GM21381 (cell line): ENCODE results near the gene PDE2A.
A peak's percentile ranks its signal among the peaks of the same experiment; 100 is the strongest.

Experiments
- ATAC-seq: cut with Tn5 transposase; IDR thresholded peaks from one replicate; pipeline ENCODE4 v1.9.1; 2021; ENCODE audit warnings: mild to moderate bottlenecking, moderate library complexity; ENCODE audit not compliant: unreplicated experiment

The PDE2A gene

DNA sequence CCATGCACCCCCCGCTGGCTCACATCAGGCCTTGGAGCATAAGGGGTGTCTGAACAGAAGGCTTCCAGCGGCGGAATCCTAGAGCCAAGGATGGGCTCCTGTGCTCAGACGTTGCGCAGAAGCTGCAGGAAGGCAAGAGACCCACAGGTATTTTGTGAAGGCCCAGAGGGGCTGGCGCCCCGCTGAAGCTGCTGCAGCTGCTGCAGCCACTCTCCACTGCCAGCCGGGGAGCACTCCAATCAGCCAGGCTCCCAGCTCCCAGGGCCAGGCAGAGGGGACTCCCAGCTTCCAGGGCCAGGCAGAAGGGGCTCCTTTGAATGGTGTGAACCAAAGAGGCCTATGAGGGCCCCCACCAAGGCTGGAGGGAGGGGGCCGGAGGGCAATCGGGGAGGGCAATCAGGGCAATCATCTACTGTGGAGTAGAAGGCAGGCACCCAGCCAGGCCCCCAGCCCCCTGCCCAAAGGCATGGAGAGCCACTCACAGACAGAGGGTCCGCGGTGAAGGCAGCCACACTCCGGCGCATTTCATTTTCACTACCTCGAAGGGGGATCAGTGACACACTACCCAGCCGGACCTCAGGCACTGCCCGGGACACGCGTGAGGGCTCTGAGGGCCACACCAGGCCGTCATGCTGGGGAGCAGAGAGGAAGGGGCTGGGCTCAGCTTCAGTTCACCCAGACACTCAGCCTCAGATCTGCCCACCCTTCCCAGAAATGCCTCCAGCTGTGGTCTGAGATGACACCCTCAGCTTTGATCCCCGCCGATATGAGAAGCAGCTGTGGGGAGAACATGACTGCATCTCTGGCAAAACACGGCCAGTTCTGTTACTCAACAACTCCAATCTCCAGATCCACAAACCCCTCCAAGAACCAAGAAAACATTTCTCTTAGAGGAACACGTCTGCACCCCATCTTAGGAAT, 11.6 kb upstream of the PDE2A start:
- ATAC-seq: no peak

- ATAC-seq: no peak
These were observed 10.2 kb upstream of the PDE2A start for GRCh38 chr11:72684236-72684912.

GRCh38 chr11:72683782-72684200, 9.6 kb upstream of the PDE2A start:
- no peak for ATAC-seq

DNA sequence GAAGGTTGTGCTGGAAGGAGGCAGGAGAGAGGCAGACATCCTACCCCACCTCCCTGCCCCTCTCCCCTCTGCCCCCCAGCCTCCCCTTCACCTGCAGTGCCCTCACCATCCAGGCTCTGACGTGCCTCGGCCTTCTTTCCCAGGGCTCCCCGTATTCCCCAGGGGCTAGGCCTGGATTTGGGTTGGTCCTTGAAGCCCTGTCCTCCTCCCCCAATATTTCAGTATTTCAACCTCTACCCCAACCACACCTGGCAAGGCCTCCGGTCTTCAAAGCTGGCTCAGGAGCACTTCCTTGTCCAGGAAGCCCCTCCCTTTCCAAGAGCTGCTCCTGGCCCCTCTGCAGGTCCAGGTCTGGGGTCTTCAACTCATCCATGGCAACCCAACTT, 8.6 kb upstream of the PDE2A start:
- ATAC-seq: no peak

DNA sequence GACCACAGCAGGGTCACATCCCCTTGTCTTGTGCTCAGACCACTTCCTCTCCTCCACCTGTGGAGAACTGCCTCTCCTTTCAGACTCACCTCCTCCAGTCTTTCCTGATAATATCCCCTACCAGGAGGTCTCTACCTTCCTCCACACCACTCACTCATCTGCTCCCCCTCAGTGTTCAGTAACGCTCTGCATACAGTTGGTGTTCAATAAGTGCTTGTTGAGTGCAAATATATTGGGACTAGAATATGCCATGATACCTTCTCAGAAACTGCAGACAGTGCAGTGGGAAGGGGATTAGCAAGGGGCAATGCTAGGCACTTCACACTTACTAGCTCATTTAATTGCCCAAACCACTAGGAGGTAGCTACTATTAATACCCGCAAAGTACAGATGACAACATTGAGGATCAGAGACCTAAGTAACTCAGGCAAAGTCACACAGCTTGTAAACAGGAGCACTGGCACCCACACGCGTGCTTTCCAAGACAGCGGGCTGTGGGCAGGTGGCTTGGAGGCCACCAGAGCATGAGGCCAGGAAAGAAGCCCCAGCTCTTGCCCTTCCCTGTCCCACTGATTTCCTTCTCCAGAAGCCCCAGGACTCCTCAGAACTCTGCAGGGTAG, 8.1 kb upstream of the PDE2A start:
- no peak for ATAC-seq

GRCh38 chr11:72681226-72682153, 7.3 kb upstream of the PDE2A start:
- no peak for ATAC-seq

GRCh38 chr11:72680624-72681158, 6.5 kb upstream of the PDE2A start:
- no peak for ATAC-seq

DNA sequence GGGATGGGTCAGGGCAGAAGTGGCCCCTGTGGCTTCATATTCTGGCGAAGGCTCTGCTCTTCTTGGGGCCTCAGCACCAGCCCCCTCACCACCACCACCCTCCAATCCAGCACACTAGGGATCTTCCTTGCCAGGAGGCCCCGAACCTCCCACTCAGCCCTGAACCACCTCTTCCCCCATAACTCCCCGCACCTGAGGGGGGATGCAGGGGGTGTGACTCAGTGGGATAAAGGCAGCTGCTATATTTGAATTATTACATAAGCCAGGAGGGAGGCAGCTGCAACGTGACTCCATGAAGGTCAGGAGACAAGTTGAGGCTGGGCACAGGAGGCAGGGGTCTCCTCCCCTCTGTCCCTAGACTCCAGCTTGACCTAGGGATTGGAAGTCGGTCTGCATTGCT, 5.6 kb upstream of the PDE2A start:
- ATAC-seq: no peak

DNA sequence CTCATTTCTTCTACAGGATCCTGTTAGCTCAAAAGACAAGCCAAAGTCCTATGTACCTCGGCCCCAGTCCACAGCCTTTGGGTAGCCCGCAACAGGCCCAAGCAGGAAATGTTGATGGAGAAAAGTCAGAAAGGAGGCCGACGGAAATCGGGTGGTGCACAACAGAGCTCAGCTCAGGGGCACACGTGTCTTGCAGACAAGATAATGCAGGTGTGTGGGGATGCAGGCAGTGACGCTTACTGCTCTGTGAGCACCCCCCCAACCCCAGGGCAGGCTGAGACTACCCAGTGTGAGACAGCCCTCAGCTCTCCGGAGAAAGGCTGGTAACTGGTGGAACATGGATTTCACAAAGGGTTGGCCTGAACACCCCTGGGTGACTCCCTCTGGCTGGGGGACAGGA, 4.3 kb upstream of the PDE2A start:
- ATAC-seq: no peak

DNA sequence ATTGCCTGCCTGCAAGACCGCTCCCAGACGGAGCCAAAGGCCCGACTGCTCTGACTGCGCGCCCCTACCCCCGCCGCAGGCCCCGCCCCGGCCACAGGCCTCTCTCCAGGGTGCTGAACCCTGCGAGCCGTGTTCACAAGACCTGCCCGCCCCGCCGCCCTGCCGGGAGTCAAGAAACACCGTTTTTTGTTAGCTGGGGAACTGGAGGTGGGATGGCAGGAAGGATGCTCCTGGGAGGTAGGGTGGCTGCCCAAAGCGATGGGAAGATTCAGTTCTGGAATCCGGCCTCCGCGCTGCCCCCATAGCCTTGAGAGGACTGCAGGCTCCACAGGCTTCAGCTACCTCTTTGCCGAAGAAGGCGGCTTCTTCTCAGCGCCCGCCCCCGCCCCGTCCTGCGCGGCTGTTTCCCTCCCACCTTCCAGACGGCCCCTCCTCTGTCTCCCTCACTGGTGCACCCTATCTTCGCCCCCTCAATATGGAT, 2.7 kb upstream of the PDE2A start:
- ATAC-seq: no peak

DNA sequence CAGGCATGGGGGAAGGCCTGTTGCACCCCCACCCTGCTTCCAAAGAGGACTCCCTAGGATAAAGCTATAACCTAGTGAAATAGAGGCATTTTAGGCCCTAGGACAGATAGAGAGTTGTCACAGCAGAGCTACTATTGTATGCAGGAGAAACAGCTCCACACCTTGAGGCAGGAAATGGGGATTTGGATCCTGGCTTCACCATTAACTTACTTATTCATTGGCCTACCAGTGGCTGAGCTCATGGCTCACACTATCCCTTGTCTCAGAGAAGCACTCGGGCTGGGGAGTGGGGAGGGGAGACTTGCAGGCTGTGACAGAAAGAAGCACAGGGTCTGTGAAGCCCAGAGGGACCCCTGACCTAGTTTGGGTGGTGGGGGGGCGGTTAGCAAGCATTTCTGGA, 999 bp upstream of the PDE2A start:
- no peak for ATAC-seq

GRCh38 chr11:72673284-72673942, 809 bp downstream of the PDE2A start:
- no peak for ATAC-seq

DNA sequence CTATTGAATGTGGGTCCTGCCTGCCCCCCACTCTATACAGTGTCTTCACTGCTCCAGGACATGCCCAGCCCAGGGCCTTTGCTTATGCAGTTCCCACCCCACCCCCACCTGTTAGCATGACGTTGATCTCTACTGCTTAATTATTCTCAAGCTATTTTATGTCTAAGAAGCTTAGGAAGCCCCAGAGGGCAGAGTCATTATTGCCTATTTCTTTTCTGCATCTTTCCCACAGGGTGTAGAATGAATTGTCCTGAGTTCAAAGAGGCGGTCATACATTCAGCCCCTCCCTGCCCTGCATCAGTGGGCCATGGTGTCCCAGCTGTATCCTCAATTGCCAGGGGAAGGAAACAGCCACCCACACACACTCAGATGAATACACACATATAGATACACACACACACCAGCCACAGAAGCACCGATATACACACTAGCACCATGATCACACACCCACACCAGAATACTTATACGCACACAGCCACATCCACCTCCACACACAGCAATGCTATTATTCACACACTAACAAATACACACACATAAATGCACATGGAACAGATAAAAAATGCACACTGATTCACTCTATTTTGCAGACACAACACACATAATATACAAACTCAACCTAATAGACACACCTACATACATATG, 1.5 kb downstream of the PDE2A start:
- no peak for ATAC-seq

DNA sequence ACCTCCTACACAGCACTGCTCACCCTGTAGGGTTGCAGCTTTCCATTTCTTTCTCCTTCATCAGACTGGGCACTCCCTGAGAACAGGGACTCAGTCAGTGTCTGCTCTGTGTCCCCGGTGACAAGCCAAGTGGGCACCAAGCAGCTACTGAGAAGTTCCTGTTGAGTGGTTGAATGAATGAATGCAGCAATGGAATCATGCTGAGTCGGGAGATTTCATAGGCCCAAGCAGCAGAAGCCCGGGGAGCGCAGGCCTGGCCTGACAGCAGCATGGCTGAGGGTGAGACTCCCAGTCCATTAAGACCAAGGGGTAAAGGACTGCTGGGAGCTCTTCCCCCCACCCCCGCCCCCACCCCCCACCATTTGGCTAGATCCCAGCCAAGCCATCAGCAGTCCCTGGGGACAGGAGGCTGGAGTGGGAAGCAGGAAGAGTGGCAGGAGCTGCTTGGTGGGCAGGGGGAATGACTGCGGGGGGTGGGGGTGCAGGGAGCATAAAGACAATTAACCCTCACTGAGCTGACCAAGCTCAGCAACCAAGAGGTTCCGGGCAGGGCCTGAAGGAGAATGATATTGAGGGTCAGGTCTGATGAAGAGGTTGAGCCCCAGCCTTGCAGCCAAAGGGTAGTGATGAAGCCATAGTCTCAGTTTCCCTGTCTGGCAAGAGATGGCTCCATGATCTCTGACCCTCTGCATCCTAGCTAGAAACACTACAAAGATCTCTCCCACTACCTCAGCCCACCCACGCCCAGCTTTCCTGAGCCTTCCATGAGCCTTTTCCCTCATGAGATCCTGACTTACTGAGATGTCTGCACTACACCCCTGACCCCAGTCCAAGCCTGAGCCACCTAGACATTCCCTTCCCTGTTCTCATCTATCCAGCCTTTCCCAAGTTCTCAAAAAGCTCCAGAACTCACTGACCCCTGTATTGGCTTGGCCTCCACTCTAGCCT, 2.8 kb downstream of the PDE2A start:
- ATAC-seq: no peak

- no peak for ATAC-seq
These were observed 4.2 kb downstream of the PDE2A start for GRCh38 chr11:72670041-72670440.

GRCh38 chr11:72669527-72669926, 4.7 kb downstream of the PDE2A start:
- ATAC-seq: no peak

DNA sequence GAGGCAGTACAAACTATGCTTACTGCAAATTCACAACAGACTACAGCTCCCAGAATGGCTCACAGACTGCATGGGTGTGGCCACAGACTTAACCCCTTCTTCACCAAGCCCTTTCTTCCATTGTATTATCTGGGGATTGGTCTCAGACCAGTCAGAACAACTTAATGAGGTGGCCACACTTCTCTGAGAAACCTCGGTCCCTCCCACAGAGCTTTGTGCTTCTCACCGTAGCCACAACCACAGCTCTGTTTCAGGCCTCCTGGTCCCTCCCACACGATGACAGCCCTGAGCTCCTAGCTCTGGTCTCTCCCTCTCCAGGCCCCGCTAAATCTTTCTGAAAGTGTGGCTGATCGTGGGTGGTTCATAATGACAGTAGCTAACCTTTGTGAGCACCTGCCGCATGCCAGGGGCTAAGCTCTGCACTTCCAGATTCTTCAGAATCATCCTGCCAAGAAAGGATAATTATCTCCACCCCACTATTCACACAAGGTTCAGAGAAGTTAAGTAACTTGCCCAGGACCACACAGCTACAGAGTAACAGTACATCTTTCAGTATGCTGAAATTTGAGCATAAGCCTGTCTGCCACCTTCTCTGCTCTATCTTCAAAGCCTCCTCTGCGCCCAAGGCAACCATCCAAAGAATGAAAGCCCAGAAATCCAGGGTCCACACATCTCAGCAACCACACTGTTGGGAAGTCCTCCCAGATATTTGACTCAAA, 5.4 kb downstream of the PDE2A start:
- peak; percentile 84 for ATAC-seq
